Adrenal gland (tissue), 12 donors: ENCODE measurements around the gene XYLT1. TPM values are rescaled to one million over a fixed set of nuclear protein-coding genes. Genes with fewer than 3 reads are reported as not detected.

Source experiments
- DNase-seq, 7 donors: peaks; one replicate each; pipeline ENCODE4 v3.0.0-alpha.2; 2019 to 2020
- H3K27ac ChIP-seq, 5 donors: fragments of 200-600 bp; sonication (generic) in 4 of 5; 1 replicate in 3 of 5; 2 replicates in 2 of 5; pipeline versions ENCODE4 v1.5.1 to v1.8.0; 2016 to 2020; ENCODE audit warnings: mild to moderate bottlenecking in 1 of 5
- H3K27me3 ChIP-seq: fragments of 200-600 bp; 2 replicates; pipeline ENCODE4 v1.8.0; 2021
- H3K36me3 ChIP-seq, 2 donors: fragments of 200-600 bp; replicated peaks in 1 of 2; 1 replicate in 1 of 2; 2 replicates in 1 of 2; pipeline versions ENCODE4 v1.5.1 to v1.8.0; 2018 to 2022
- H3K4me1 ChIP-seq, 2 donors: fragments of 200-600 bp; replicated peaks in 1 of 2; 1 replicate in 1 of 2; 2 replicates in 1 of 2; pipeline versions ENCODE4 v1.5.1 to v1.8.0; 2018 to 2021
- H3K4me3 ChIP-seq, 4 donors: fragments of 200-600 bp; sonication (generic) in 3 of 4; one replicate each; pipeline ENCODE4 v1.5.1; 2016 to 2018
- H3K9me3 ChIP-seq, 3 donors: fragments of 200-600 bp; sonication (generic) in 1 of 3; replicated peaks in 1 of 3; 1 replicate in 2 of 3; 2 replicates in 1 of 3; pipeline versions ENCODE4 v1.5.1 to v1.8.0; 2016 to 2021
- CTCF ChIP-seq, 6 experiments: fragments of 450-650 bp in 4 of 6; fragments of 200-600 bp in 2 of 6; sonication (generic) in 1 of 6; IDR thresholded peaks; 1 replicate in 5 of 6; 2 replicates in 1 of 6; pipeline versions ENCODE4 v1.5.1 to v1.8.0; 2016 to 2021; ENCODE audit warnings: antibody characterized with exemption in 6 of 6, mild to moderate bottlenecking in 2 of 6, moderate library complexity in 1 of 6
- POLR2A ChIP-seq, 2 donors: fragments of 450-650 bp; IDR thresholded peaks; one replicate each; pipeline ENCODE4 v1.6.1; 2017; ENCODE audit warnings: antibody characterized with exemption in 2 of 2, mild to moderate bottlenecking in 2 of 2, moderate library complexity in 1 of 2
- WGBS, 4 donors: extraction: QIAGEN DNeasy Blood & Tissue Kit in 2 of 4; methylation state at CpG; one replicate each; pipeline versions ENCODE4 v1.1.5 to v1.1.7; 2013 to 2017; 5-methylcytosine and 5-hydroxymethylcytosine counted together
- intact Hi-C, 2 donors: fragments of 100-400 bp; cut with DNase I; formaldehyde crosslinking; loops; one replicate each; pipeline versions ENCODE4 v1.14.1 to v1.15.0; 2022 to 2023
- polyA plus RNA-seq, 3 donors: library from polyadenylated mRNA; stranded (reverse); fragments of 200-250 nt in 2 of 3; fragments of 350-450 nt in 1 of 3; fragmentation: Illumina TruSeq in 1 of 3; extraction: RNeasy Lipid Tissue Mini Kit (QIAGEN cat#74804) in 1 of 3; gene quantifications; one replicate each; pipeline ENCODE4 v1.2.3, GENCODE V29; 2013 to 2014
- total RNA-seq, 9 donors: library from RNA; depleted of rRNA in 4 of 9; stranded (reverse); fragments of >200 nt in 4 of 9; fragments of 120-200 nt in 1 of 9; fragmentation: NEBNext Ultra II Directional in 1 of 9; extraction: Animal tissue kit (Norgen Biotek cat#: 25700) in 1 of 9; gene quantifications; one replicate each; pipeline versions ENCODE4 v1.1.0 to v1.2.4, GENCODE V29; 2013 to 2023
- donor health status: healthy with polysubstance abuse.
- donor health status: Bipolar disorder and iron deficiency.
- donor health status: DM: yes; HTN: yes; CAD: no.
- donor health status: DM: no; HTN: no; CAD: no.
- donor health status: DM: no; HTN: no; CAD: no.
- donor health status: DM: yes; HTN: yes; CAD: no.

The XYLT1 gene
- total and polyA plus RNA-seq, 12 donors = 1.3 to 67.6 (median 16.8) TPM

DNA sequence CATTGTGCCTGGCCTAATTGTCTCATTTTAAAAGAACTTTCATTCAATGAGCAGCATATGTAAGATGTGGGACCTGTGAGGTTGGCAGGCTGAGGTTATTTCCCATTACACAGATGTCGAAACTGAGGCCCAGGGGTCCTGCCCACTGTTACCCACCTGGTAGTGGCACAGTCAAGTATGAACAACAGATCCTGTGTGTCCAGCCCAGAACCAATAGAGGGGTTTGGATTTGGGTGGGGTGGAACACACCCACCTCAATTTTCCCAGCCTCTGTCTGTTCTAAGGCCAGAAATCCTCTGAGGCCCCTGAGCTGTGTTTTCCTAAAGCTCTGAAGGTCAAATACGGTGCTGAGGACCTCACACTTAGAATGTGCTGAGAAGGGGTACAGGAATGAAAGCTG lies 179.5 kb downstream of the XYLT1 start:
- no peak overlapping the region for H3K27ac ChIP-seq
- no peak overlapping the region for H3K4me3 ChIP-seq
- H3K27me3 ChIP-seq = no peaks in the 10 kb centered on the region
- 74 to 91% (median 88%) methylated on average over 2 of the region's 2 CpGs for WGBS, 4 donors
- TF ChIP-seq CTCF (IDR thresholded peaks at IDR 0.05) = no peak
- no peak for TF ChIP-seq POLR2A (IDR thresholded peaks at IDR 0.05)
- no peak for DNase-seq
- H3K36me3 ChIP-seq = no peaks in the 10 kb centered on the region
- intact Hi-C loops = no loop called here
- no peaks in the 10 kb centered on the region for H3K9me3 ChIP-seq
- H3K4me1 ChIP-seq = peaks cover 3 to 7% of the 10 kb centered on the region in 2 donors

- Histone ChIP-seq H3K27ac (no peak overlapping the region), H3K36me3 (no peaks in the 10 kb centered on the region), H3K27me3 (no peaks in the 10 kb centered on the region), H3K4me3 (no peak overlapping the region), H3K9me3 (no peaks in the 10 kb centered on the region), H3K4me1 (no peaks in the 10 kb centered on the region)
- intact Hi-C loops = no loop called here
- 84 to 92% (median 89%) methylated on average over 11 of the region's 11 CpGs for WGBS, 4 donors
- no peak for DNase-seq
- TF ChIP-seq POLR2A (IDR thresholded peaks at IDR 0.05) (no peak), CTCF (IDR thresholded peaks at IDR 0.05) (no peak)
These were observed 180.8 kb downstream of the XYLT1 start for GRCh38 chr16:17289674-17290635.

DNA sequence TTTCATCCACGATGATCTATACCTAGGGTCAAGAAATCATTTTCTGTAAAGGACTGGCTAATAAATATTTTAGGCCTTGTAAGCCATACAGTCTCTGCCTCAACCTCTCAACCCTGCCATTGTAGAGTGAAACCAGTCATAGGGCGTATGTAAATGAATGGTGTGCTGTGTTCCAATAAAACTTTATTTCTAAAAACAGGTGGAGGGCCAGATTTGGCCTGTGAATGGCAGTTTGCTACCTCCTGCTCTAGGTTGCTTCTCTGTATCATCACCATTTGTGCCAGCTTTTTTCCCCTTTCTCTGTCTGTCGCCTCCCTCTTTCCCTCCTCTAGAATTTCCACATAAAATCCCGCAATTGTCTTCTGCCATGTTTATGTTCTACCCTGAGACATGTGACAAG lies 181.7 kb downstream of the XYLT1 start:
- H3K36me3 ChIP-seq = no peaks in the 10 kb centered on the region
- H3K9me3 ChIP-seq = no peaks in the 10 kb centered on the region
- TF ChIP-seq POLR2A (IDR thresholded peaks at IDR 0.05) (no peak), CTCF (IDR thresholded peaks at IDR 0.05) (no peak)
- intact Hi-C loops = no loop called here
- DNase-seq = no peak
- H3K4me1 ChIP-seq = no peaks in the 10 kb centered on the region
- 83 to 97% (median 93%) methylated on average over 4 of the region's 4 CpGs for WGBS, 4 donors
- H3K4me3 ChIP-seq = no peak overlapping the region
- H3K27me3 ChIP-seq = no peaks in the 10 kb centered on the region
- no peak overlapping the region for H3K27ac ChIP-seq

- intact Hi-C loops = no loop called here
- Histone ChIP-seq H3K4me1 (no peaks in the 10 kb centered on the region), H3K27ac (no peak overlapping the region), H3K4me3 (no peak overlapping the region), H3K9me3 (no peaks in the 10 kb centered on the region), H3K27me3 (no peaks in the 10 kb centered on the region), H3K36me3 (no peaks in the 10 kb centered on the region)
- TF ChIP-seq POLR2A (IDR thresholded peaks at IDR 0.05) (no peak), CTCF (IDR thresholded peaks at IDR 0.05) (no peak)
- 82 to 93% (median 90%) methylated on average over 7 to 10 of the region's 10 CpGs for WGBS, 4 donors
- no peak for DNase-seq
These were observed 183.5 kb downstream of the XYLT1 start for GRCh38 chr16:17287166-17287800.
